Neural progenitor cell (in vitro differentiated cells): Measurements from ENCODE around the gene SLC2A9.

ENCODE experiments used
- CTCF ChIP-seq: fragments of 200-600 bp; sonication (generic); IDR thresholded peaks from 2 replicates; pipeline ENCODE4 v1.5.1; 2017; ENCODE audit warnings: antibody characterized with exemption, mild to moderate bottlenecking
- EZH2 ChIP-seq: fragments of 200-600 bp; sonication (generic); IDR thresholded peaks from 2 replicates; pipeline ENCODE4 v1.6.1; 2017; ENCODE audit warnings: antibody characterized with exemption, mild to moderate bottlenecking, moderate library complexity
- EZH2phosphoT487 ChIP-seq: fragments of 200-600 bp; sonication (generic); IDR thresholded peaks from 2 replicates; pipeline ENCODE4 v1.6.1; 2017; ENCODE audit warnings: antibody characterized with exemption

- TF ChIP-seq CTCF, result no peak
- no peak for TF ChIP-seq EZH2phosphoT487
- TF ChIP-seq EZH2, result no peak
Observed at GRCh38 chr4:9800848-9801247, 220.4 kb downstream of the SLC2A9 start.
